GM12872 (cell line): ENCODE measurements around the gene EMB.

Experiments
- TF ChIP-seq, protein P1 (sequence below): IDR thresholded peaks from 3 replicates; pipeline ENCODE4 v1.5.1; 2011; ENCODE audit warnings: low read depth, mild to moderate bottlenecking, low read length, moderate library complexity; ENCODE audit not compliant: insufficient read depth

Gene EMB

DNA sequence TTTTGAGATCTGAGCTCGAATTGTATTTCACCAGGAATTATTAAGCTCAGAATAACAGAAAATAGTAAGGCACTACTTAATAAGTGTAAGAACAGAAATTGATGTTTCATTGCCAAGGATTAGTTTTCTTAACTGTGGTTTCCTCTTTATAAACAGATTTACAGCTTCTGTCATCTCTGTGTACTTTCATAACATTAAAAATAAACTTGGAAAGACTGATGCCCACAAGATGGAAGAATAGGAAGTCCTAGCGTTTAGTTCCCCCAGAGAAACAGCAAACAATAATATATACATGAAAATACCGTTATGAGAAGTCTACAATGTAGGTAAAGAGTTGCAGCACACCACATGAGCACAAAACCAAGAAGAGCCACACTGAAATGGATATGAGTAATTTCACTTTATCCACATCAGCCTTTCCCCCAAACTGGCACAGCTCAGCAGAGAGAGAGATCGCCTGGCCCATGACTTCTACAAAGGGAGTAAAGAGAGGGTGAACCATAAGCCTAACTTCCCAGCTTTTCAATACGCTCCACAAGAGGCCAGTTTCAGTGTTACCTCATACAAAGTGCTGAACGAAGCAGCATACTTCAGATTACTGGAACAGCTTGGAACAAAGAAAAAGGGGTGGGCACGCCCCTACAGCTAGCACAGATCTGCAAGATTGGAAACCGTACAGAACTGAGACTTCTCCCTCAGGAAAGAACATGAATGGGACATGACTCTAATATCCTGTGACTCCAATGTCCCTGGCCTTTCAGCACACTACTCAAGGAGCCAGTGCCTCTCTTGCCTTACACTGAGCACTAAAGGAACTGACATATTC lies 75.4 kb downstream of the EMB start:
- TF ChIP-seq, protein P1, sequence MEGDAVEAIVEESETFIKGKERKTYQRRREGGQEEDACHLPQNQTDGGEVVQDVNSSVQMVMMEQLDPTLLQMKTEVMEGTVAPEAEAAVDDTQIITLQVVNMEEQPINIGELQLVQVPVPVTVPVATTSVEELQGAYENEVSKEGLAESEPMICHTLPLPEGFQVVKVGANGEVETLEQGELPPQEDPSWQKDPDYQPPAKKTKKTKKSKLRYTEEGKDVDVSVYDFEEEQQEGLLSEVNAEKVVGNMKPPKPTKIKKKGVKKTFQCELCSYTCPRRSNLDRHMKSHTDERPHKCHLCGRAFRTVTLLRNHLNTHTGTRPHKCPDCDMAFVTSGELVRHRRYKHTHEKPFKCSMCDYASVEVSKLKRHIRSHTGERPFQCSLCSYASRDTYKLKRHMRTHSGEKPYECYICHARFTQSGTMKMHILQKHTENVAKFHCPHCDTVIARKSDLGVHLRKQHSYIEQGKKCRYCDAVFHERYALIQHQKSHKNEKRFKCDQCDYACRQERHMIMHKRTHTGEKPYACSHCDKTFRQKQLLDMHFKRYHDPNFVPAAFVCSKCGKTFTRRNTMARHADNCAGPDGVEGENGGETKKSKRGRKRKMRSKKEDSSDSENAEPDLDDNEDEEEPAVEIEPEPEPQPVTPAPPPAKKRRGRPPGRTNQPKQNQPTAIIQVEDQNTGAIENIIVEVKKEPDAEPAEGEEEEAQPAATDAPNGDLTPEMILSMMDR, result no peak

GRCh38 chr5:50359187-50359586 lies 81.9 kb downstream of the EMB start:
- TF ChIP-seq, protein P1, result no peak

DNA sequence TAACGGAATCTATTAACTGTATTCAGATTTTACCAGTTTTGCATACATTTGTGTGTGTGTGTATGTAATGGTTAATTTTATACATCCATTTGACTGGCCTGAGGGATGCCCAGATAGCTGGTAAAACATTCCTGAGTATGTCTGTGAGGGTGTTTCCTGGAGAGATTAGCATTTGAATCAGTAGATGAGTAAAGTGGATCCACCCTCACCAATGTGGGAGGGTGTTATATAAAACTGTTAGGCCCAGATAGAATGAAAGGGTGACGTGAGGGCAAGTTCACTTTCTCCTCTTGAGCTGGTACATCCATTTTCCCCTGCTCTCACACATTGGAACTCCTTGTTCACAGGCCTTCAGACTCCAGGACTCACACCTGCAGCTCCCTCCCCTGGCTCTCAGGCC lies 88.7 kb downstream of the EMB start:
- TF ChIP-seq, protein P1, result no peak
